ENCODE results near the gene GLT8D1.
"Not testable (repeated sequence)": the region's sequence is repeated elsewhere in the genome, so short reads cannot be mapped to it uniquely, and the experiment has no call there.

The GLT8D1 gene

GRCh38 chr3:52705688-52706686 is at the start of gene GLT8D1, which contains the start of gene SPCS1:
GLT8D1 (minus strand) TSS chr3:52705791; CDS start chr3:52700460, 5,331 bp downstream.
SPCS1 (plus strand) TSS chr3:52706106; CDS start chr3:52706247, 141 bp downstream.
- DNase-seq: peak; percentile 27 to 97 (median 86)

GRCh38 chr3:52754373-52754772 is 48.8 kb upstream of the GLT8D1 start:
- DNase-seq: no peak

- DNase-seq: no peak
Observed at GRCh38 chr3:52752045-52752660, 46.6 kb upstream of the GLT8D1 start.

- no peak for DNase-seq
Observed at GRCh38 chr3:52743721-52744120, 38.1 kb upstream of the GLT8D1 start.

- no peak for DNase-seq
Observed at GRCh38 chr3:52743152-52743551, 37.6 kb upstream of the GLT8D1 start.

- DNase-seq: no peak
Observed at GRCh38 chr3:52742418-52743041, 36.9 kb upstream of the GLT8D1 start.

GRCh38 chr3:52739730-52740129 is 34.1 kb upstream of the GLT8D1 start:
- no peak for DNase-seq

GRCh38 chr3:52733256-52733891 is 27.8 kb upstream of the GLT8D1 start:
- DNase-seq: no peak

- no peak for DNase-seq
Observed at GRCh38 chr3:52731590-52731989, 26.0 kb upstream of the GLT8D1 start.

- DNase-seq: no peak
Observed at GRCh38 chr3:52730681-52731080, 25.1 kb upstream of the GLT8D1 start.

GRCh38 chr3:52728753-52729152 is 23.2 kb upstream of the GLT8D1 start:
- DNase-seq: not testable (repeated sequence)

GRCh38 chr3:52724511-52724910 is 18.9 kb upstream of the GLT8D1 start:
- DNase-seq: no peak

- no peak for DNase-seq
Observed at GRCh38 chr3:52723935-52724334, 18.3 kb upstream of the GLT8D1 start.

- DNase-seq: no peak
Observed at GRCh38 chr3:52722491-52722890, 16.9 kb upstream of the GLT8D1 start.

GRCh38 chr3:52721730-52722008 is 16.1 kb upstream of the GLT8D1 start:
- no peak for DNase-seq

- peak in 6 of 58 donors; percentile 5 to 42 (median 27) for DNase-seq
Observed at GRCh38 chr3:52721002-52721729, 15.6 kb upstream of the GLT8D1 start.

GRCh38 chr3:52719618-52720017 is 14.0 kb upstream of the GLT8D1 start:
- no peak for DNase-seq

- DNase-seq: no peak
Observed at GRCh38 chr3:52715714-52716305, 10.2 kb upstream of the GLT8D1 start.

- DNase-seq: no peak
Observed at GRCh38 chr3:52714335-52715302, 9.0 kb upstream of the GLT8D1 start.
